Measurements from ENCODE around the gene DSCAM.

The DSCAM gene

DNA sequence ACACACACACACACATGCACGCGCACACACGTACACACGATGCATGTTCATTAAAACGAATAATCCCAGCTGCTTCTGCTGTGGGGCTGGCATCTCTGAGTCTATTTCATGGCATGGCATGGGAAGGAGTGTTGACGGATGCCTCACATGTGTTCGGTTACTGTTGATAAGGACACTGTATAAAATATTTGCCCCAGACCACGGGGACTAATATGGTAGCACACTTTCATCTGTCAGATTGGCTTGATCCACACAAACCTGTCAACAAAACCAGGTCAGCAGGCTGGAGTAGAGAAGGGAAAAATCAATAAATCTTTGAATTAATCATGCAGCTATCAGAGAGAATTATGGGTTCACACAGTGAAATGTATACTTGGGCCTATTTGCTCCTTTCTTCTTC lies 171.9 kb downstream of the DSCAM start:
- in situ Hi-C loops (cut with HindIII; ENCODE audit: low sequenced_read_pairs): no loop called here

DNA sequence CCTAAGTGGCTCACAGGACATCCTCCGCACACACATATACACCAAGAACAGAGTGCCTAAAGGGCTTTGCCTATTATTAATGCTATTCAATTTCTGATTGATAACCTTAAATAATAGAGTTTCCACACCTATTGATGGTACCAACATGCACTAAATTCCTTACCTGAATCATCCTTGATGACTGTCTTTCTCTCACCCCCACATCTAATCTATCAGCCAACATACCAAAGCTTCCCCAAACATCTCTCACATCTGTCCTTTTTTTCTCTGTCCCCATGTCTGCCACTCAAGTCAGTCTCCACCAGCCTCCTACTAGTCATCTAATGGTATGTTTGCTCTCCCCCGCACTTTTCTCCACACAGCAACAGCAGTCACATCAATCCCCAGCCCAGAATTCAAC lies 174.4 kb downstream of the DSCAM start:
- in situ Hi-C loops (cut with HindIII; ENCODE audit: low sequenced_read_pairs): no loop called here

DNA sequence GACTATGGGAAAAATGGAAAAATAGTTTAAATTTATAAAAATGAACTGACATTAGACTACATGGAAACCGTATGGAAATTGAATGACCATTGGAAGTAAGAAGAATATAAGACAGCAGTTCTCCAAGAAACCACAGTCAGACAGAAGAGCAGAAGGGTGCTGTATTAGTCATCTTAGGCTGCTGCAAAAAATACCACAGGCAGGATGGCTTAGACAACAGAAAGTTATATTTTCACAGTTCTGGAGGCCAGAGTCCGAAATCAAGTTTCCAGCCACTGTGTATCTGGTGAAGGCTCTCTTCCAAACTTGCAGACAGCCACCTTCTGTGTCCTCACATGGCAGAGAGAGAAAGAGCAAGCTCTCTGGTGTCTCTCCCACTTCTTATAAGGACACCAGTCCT lies 175.2 kb downstream of the DSCAM start:
- in situ Hi-C loops (cut with HindIII; ENCODE audit: low sequenced_read_pairs): no loop called here

DNA sequence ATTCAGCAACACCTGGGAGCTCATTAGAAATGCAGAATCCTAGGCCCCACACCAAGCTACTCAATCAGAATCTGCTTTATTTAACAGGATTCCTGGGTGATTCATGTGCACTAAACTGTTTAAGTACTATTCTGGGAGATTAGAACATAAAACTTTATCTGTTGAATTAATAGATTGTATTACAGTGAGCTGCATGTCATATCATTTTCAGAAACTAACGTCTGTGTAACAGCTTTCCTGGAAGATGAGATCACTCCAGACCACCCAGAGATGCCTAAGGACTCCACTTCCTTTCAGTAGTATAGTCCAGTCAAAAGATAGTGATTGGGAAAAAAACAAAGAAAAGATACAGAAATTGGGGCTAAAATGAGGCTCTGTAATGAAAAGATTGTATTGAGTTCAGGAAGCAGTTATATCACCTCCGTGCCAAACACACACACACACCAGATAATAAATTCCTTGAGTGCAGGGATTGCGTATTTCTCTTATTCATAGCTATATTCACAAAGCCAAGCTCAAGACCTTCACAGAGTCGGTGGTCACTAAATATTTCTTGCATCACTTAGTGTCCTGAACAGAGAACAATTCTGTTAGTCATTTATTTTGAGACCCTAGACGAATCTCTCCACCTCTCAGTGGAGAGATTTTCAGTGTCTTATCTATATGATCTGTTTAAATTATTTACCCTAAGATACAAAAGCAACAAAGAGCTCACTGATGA lies 178.2 kb downstream of the DSCAM start:
- in situ Hi-C loops (cut with HindIII; ENCODE audit: low sequenced_read_pairs): no loop called here

DNA sequence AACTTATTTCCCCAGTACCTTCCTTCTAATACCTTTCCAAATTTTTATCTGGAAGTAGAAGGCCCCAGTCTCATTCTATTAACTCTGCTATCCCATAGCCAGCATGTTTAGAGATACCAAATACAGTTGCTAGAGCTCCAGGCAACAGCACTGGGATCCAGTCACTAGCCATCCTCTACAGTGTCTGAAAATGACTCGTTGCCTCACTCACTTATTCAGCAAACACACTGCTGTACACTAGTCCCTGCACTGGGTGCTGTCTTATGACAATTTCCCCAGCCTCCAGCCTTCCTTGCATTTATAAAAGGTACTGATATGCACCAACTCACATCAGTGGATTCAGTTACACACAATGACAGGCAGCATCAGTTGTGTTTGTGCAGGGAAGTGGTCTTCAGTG lies 179.0 kb downstream of the DSCAM start:
- in situ Hi-C loops (cut with HindIII; ENCODE audit: low sequenced_read_pairs): no loop called here

DNA sequence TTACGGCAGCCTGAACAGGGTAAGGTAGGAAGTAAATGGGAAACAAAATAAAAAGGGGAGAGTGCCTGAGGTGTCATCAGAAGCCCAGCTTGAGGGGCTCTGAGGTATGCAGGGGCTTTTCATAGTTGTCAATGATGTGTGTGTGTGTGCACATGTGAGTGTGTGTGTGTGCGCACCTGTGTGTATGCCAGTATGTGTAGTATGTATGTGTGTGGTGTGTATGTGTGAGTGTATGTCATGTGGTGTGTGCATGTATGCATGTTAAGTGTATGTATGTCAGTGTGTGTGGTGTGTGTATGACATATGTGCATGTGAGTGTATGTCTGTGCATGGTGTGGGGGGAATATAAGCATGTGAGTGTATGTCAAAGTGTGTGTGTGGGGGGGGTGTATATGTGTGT lies 184.1 kb downstream of the DSCAM start:
- in situ Hi-C loops (cut with HindIII; ENCODE audit: low sequenced_read_pairs): no loop called here

DNA sequence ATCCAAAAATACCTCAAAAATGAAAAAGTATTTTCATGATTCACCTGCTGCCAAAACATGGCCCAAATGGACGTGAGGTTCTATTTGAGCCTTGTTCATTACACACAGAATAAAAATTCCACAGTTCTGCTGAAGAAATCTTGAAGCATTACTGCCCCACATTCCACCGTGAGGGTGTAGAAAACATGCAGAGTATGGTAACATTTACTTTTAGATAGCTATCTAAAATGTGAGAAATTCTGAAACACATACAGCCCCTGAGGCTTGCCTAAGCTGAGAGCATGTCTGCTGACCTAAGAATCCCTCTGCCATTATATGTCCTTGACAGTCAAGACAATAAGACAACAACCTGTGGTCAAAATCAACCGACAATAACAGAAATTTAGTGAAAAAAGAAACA lies 186.5 kb downstream of the DSCAM start:
- in situ Hi-C loops (cut with HindIII; ENCODE audit: low sequenced_read_pairs): no loop called here

DNA sequence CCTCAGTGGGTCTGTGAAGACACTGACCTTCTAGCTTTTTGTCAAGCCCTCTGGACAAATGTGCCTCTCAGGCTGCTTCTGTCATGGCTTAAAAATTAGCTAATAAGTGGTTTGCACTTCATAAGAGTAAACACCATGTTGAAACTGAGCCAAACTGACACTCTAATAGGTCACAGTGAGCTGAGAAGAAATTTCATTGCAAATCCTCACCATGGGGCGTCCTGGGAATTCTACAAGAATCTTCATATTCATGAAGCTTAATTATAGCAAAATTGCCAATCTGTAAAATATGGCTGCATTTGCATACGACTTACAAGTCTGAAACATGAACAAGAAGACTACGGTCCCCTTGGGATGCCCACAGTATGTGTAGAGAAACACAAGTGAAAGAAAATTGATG lies 188.6 kb downstream of the DSCAM start:
- in situ Hi-C loops (cut with HindIII; ENCODE audit: low sequenced_read_pairs): no loop called here

DNA sequence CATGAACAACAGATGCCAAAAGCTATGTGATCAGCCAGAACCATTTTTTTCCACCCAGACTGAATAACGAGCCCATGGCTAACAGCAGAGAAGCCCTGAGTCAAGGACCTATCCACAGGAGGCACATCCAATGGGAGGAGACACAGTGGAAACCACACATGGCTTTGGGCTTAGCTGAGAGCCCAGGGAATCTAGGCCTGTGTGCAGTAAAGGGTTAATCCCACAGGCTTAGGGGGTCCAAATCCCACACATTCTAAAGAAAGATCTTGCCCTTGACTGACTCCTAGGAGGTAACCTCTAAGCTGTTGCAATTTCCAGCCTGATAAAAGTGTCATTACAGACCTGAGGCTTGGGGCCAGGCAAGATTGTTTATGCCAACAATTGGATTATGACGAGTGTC lies 194.5 kb downstream of the DSCAM start:
- in situ Hi-C loops (cut with HindIII; ENCODE audit: low sequenced_read_pairs): no loop called here

DNA sequence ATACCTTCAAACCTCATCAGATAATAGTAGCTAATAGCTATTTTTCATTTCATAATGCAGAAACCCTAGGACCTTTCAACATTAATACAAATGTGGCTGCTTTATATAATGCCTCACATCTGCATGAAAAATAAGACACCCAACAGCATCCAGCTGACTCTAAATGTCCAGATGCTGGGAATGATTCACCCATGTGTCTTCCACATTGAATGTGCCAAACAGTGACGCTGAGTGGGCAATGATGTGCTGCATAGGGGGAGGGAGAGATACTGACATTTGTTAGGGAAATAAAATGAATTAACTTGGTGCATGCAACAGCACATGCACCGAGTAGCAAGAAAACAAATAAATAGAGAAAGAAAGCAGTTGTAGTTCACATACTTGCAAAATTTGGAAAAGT lies 199.3 kb downstream of the DSCAM start:
- in situ Hi-C loops (cut with HindIII; ENCODE audit: low sequenced_read_pairs): no loop called here

DNA sequence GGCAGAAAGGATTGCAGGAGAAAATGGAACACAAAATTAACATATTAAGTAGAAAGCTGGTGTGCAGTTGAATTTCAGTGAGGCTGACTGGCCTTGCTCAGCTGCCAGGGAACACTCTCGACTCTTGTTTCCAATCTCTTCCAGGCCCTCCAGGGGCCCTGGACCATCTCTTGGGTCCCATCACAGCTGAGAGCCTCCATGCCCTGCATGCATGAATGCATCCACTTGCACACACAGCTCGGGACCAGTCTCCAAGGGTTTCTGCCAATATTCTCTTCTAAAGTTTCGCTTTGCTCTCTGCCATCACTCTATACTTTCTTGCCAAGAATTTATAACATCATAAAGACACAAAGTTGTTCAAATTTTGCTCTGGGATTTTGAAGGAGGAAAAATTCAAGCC lies 200.3 kb downstream of the DSCAM start:
- in situ Hi-C loops (cut with HindIII; ENCODE audit: low sequenced_read_pairs): no loop called here

DNA sequence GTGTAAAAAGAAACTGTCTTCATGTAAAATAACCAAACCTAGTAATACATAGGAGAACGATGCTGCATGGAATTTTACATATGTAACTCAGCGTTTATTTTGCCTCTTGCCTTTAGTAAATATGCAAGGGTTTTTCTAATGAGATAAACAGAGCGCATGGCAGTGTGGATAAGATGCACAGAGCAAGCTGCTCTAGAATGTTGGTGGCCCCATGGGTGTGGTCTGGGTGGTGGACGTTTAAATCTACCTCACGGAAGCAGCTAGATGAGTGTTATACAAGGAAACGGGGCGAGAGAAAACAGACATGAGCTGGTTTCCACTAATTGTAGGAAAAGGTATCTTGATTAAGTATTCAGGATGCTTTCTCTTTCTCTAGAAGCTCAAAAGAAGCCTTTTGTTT lies 205.9 kb downstream of the DSCAM start:
- in situ Hi-C loops (cut with HindIII; ENCODE audit: low sequenced_read_pairs): no loop called here

DNA sequence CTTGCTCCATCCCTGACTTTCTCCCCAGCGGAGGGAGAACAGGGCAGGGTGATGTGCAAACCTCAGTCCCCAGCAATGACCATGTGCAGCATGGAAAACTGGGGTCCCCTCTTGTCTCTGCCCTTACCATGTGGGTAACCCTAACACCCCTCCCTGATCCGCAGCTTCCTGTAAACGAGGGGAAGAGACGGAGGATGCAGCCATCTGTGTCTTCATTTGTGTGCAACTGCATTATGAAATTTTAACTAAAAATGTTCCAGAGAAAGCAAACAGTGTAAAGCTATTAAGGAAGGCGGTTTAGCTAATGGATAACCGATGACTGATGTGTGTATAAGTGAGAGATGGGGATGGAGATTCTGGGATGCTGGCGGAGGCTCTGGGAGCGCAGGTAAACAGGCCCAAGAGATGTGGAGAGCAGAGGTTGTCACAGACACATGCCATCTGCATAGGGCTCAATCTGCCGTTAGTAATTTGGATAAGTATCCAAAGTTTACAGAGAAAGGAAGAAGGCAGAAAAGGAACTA lies 206.6 kb downstream of the DSCAM start:
- in situ Hi-C loops (cut with HindIII; ENCODE audit: low sequenced_read_pairs): no loop called here

DNA sequence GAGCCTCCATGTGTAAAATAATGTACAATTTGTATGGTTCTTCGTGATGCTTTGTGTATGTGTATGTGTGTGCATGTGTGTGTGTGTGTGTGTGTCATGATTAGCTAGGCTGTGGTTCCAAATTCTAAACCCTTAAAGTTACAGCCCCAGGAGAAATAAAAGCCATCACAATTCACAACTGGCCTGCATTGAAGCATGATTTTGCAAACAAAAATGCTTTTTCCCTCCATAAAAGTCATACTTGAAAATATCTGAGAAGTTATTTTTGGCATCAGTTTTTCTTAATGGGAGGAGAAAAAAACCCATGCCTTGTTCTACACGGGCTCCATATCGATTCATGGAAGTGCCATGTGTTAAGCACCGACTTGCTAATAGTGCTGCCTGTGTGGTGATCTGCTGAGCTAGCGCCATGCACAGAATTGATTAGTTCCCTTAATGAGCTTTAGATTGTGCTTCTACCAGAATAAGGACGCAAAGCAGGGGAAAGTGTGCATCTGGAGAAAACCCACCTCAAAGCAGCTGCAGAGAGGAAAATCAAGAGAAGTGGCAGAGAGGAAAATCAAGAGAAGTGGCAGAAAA lies 207.3 kb downstream of the DSCAM start:
- in situ Hi-C loops (cut with HindIII; ENCODE audit: low sequenced_read_pairs): no loop called here

DNA sequence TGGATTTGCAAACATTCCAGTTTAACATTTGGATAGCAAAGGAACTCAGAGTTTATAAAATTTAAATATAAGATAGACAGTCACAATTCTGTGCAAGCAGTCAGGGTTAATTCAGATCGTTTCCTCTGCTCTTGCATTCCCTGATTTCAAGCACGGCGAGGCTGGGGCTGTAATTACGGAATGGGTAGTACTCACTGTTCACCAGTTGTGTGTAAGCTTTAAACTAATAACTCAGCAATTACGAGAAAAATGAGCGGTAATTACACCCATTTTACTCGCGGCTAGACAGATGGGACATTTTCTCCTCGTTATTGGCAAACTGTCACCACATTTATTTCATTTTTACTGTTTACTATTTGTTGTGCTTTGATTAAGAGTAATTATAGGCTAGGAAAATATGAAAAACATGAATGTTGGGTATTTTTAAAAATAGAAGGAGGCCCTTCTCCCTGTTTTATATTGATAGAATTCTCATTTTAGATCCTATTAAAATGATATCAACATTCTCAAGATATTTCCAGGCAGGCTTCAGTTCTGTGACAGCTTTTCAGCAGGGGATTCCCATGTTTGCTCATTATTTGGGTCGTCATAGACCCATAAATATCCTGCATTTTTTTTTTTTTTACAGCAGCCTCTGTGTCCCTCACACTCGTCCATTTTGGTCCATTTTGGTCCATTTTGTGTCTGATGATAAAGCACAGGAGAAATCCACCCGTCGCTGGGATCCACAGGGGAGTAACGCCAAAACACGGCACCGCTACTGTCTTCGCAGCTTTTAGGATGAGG lies 208.3 kb downstream of the DSCAM start:
- in situ Hi-C loops (cut with HindIII; ENCODE audit: low sequenced_read_pairs): no loop called here

DNA sequence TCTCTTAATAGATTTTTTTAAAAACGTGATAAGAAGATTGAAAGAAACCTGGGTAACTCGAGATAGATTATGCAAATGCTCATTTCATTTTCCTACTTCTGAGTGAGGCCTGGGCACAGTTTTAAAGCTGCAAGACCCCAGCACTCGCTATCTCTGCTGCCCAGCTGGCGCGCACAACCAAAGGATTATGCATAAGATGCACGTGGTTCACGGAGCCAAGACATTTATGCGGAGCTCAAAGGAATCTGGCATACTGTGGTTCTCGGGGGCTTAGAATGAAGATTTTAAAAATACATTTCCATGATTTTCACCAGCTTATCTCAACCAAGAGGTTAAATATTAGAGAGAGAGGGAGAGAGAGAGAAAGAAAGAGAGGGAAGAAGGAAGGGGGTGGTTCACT lies 210.9 kb downstream of the DSCAM start:
- in situ Hi-C loops (cut with HindIII; ENCODE audit: low sequenced_read_pairs): no loop called here

DNA sequence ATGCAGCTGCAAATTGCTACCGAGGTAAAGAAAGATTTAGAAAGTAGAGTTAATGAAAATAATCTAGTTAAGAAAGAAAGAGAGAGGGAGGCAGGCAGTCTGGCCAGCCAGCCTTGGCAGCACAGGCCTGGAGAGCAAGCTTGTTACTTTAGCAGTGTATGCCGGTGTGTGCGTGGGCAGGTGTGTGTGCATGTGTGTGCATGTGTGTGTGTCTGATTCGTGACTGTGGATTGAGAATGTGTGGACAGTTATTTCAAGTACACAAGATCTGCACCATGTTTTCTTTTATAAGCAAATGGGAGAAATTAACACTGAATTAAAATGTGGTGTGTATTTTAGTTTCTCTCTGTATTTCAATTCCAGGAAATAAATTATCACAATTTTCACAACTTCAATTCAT lies 211.6 kb downstream of the DSCAM start:
- in situ Hi-C loops (cut with HindIII; ENCODE audit: low sequenced_read_pairs): no loop called here

DNA sequence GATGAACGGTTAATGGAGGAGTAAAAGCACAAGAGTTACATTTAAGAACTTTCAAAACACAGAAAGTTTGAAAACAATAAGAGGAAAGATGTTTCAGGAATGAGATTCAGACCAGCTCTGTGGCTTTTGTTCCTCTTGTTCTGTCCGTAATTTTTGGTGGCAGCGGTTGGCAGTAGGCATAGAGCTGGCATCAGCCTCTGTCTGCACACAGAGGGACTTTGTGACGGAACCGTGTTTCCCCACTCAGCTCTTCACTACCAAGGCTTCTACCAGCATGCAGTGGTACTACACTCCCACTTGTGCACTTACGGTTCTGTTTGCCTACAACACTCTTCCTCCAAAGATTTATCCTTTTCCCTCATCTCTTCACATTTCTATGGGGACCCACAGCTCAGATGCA lies 212.8 kb downstream of the DSCAM start:
- in situ Hi-C loops (cut with HindIII; ENCODE audit: low sequenced_read_pairs): no loop called here

DNA sequence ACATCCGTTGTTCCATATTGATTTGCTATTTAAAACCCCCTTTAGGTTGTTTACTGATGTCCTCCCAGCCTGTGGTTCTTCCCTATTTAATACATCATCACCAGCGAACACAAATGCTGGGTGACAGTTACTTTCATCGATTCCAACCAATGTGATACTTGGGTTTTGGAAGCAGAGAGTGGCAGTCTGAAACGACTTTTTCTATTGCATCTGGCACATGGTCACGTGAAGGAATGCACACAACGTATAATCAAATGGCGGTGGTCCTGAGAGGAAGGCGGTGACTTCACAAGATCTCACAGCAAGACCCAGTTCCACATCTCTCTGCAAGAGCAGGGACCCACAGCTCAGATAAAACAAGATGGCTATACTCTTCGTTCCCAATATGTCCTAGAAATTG lies 213.9 kb downstream of the DSCAM start:
- in situ Hi-C loops (cut with HindIII; ENCODE audit: low sequenced_read_pairs): no loop called here

DNA sequence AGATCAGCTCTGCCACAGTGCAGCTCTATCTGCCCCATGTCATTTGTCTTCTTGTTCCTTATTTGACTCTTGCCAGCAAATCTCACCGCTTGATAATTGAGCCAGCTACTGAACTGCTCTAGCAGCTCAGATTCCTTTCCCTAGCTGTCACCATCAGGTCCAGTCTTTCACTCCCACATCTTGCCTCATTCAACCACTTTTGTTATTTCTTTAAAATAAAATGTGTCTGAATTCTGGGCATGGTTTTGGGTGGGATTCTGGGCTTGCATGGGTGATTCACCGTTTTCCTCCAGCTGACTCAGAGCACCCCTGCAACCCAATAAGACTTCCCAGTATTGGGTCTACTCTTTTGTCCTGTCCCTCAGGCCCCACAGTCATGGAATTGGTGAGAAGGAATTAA lies 215.7 kb downstream of the DSCAM start:
- in situ Hi-C loops (cut with HindIII; ENCODE audit: low sequenced_read_pairs): no loop called here

DNA sequence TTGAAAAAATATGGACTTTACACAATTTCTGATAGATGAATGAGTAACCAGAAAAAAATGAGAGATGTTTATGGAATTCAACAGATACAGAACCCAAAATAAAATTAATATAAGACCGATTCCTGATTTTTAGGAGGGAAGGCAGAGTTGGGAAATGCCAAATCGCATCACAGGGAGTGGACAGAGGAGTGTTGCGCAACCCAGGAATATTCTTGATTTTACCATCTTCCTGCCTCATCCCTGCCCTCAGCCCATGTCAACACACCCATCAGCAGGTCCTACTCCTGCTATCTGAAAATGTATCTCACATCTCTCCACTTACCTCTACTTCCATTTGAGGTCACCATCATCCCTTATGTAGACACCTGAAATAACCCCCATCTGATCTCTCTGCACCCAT lies 221.0 kb downstream of the DSCAM start:
- in situ Hi-C loops (cut with HindIII; ENCODE audit: low sequenced_read_pairs): no loop called here

DNA sequence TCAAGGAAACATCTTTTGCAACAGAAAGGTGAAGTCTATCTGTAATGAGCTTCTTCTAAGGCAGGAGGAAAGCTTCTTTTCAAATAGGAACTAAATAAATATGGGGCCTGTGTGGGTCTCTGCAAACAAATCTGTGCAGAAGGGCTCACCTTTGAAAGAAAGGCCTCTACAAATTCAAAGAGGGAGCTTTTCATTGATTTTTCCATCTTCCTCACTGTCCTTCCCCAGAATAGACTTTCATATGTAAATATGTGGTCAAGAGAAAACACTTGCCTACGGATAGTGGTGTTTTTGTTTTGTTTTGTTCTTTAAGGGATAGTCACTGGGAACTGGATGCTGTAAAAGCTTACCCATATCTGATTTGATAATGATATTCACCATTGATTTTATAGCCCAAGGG lies 223.4 kb downstream of the DSCAM start:
- in situ Hi-C loops (cut with HindIII; ENCODE audit: low sequenced_read_pairs): no loop called here
